CD4-positive, alpha-beta T cell treated with Interferon alpha-2 for 1 hour (primary cell): Measurements from ENCODE around the gene TM9SF1.
A peak's percentile ranks its signal among the peaks of the same experiment; 100 is the strongest.

Source experiments
- DNase-seq, 2 donors: peaks; one replicate each; pipeline ENCODE4 v3.0.0-alpha.2; 2020 to 2022

TM9SF1 gene

DNA sequence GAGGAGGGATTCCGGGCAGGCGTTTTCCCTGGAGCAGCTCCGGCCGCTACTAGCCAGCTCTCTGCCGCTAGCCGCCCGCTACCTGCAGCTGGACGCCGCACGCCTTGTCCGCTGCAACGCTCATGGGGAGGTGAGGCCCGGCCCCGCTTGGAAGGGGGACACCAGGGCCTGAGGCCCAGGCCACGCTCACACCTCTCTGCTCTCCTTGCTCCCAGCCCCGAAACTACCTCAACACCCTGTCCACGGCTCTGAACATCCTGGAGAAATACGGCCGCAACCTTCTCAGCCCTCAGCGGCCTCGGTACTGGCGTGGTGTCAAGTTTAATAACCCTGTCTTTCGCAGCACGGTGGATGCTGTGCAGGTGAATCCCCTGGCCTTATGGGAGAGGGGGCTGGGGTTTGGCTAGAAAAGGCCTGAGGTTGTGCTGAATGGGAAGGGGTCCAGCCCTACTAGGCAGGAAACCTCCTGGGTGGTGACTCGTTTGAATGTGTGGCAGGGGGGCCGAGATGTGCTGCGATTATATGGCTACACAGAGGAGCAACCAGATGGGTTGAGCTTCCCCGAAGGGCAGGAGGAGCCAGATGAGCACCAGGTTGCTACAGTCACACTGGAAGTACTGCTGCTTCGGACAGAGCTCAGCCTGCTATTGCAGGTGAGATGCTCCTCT is 47.3 kb downstream of the TM9SF1 start:
- no peak for DNase-seq

DNA sequence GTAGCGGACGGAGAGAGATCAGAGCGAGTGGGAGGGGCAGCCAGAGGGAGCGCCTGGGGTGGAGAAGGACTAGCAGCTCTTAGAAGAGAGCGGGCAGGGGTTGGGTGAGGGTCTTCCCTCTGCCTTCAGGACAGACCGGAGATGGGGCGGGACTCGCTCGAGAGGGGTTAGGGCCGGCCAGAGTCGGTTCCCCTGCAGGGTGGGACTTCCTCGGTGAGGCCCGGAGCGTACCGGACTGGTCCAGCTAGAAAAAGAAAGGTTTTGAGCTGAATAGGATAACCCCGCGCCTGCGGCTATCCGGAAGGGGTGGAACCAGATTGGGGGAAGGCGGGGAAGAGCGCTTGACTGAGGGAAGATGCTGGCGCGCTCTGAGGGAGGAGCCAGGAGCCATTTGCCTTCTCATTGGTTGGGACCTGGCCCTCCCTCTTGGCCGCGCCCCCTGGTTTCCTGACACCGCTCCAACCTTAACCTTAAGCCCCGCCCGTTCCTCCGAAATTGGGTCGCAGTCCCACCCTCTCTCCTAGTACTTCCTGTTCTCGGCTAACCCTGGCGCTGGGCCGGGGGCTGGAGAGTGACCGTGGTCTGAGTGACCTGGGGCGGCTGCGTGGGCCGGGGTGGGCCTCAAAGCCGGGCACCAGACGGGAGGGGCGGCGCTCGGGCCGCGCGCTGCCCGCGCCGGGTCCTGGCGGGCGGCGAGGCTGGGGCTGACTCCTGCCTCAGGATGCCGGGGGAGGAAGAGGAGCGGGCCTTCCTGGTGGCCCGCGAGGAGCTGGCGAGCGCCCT is 48.1 kb downstream of the TM9SF1 start, which contains the start of gene RNF31:
TSS of gene RNF31 (plus strand) at position 521 of the 783 bp plus-strand sequence. CDS start at position 722, 201 bp downstream.
- peak; percentile 97 to 98 for DNase-seq

DNA sequence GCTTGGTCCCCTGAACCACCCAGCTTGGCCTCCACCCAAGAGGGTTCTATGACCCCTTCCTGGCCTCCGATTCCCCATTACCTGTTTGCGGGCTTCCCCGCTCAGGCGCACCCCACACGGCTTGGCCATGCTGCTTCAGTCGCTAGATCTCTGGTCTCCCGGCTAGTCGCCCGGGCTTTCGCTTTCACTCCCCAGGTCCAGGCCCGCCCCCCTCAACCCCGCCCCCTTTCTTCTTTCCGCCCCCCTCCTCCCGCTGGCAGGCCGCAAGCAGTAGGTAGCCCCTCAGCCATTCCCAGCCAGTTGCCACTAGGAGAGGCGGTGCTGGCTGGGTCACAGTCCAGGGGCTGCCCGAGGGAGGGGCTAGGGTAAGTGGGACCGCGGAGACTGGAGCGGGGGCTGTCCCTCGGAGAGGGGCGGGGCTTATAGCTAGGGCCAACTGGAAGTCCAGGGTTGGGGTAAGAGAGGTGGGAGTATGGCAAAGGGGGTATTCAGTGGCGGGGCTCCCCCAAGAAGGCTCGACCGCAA is 48.7 kb downstream of the TM9SF1 start, which contains the start of gene PSME2:
TSS of gene PSME2 (minus strand) at position 158 of the 525 bp plus-strand sequence. CDS start at position 129, 29 bp downstream.
- peak; percentile 91 to 92 for DNase-seq

DNA sequence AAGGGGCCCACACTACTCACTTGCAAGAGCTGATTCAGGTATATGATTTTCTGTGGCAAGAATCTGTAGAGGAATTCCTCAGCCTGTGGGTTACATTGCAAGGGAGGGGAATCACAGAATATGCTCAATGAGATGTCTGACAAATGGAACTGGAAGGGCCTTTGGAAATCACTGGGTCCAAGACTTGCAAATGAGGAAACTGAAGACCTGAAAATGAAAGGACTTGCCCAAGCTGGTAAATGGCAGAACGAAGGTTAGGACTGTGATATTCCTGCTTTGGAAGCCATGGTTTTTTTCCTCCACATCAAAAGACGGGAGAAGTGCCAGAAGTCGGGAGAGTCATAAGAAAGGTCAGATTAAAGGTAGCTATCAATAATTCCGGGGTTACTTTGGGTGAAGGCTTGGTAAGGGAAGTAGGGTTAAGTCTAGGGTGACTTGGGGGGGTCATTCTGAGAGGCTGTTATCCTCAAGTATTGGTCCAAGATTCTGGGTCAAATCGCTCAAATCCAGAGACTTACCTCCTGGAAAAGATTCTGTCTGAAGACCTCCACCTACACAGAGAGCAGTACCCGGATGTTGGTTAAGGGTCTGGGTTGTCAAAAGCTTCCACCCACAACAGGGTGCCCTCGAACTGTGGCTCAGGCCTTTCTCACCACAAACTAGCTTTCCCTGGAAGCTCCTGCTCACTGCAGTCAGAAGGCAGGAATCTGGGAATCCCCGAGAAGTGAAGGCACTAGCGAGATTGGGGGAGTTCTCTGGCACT is 49.4 kb downstream of the TM9SF1 start:
- no peak for DNase-seq

DNA sequence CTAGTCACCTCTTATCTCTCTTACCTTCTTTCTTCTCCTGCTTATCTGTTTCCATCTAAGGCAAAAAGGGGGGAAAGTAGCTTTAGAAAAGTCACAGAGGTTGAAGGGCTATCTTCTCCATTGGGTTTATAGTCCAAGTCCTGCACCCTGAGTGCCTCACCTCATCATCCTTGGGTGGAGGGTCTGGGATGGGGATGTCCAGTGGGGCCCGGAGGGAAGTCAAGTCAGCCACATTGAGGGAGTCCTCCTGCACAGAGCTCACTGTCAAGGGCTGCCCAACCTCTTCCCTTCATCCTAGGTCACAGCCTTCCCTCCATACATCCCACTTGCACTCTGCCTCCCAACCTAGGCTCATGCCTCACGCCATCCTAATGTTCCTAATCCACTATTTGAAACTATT is 50.0 kb downstream of the TM9SF1 start:
- no peak for DNase-seq

DNA sequence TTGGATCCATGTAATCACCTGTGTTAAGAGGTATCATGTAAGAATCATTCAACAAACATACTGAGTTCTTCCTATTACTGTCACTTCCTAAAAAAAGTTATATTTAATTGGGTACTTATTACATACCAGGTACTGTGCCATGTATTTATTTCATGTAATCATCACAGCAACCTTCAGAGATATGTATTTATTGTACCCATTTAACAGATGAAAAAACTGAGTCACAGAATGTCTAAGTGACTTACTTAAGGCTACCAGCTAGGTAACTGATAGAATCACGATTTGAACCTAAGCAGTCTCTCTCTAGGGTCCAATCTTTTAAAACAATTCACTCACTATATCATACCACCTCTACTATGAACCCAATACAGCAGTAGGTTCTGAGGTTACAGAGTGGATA is 50.8 kb downstream of the TM9SF1 start:
- no peak for DNase-seq

GRCh38 chr14:24143511-24143910 is 51.7 kb downstream of the TM9SF1 start:
- no peak for DNase-seq

DNA sequence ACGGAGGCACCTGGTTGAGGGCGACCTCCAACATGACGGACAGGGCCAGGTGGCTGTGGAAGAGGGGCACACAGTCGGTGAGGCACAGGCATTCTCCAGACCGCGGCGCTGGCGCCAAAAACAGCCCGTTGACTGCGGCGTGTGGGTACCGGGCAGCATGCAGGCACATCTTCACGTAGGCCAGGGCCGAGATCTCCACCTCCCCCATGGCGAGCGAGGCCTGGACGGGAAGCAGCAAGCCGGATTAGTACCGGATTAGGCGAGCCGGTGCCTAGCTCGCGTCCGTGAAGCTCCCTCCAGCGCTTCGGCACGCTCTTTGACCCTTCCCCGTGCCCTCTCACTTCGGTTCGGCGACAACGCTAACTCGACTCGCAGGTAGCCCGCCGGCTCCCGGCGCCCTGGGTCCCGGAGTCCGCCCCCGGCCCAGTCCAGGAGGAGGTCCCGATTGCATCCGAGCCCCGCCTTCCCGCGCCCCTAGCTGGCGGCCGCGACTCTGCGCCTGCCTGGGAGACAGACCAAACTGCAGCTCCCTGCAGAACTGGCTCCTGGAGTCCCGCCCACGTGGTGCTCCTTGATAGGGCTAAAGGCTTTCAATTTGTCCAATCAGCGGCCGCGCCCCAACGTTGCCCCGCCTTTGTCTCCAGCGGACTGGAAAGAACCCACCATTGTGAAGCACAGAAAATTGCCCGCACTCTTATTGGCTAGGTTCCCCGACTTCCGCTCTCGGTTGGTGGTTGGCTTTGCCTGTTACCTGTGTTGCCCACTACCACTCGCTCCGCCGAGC is 54.0 kb downstream of the TM9SF1 start, which contains the start of gene EMC9:
TSS of gene EMC9 (minus strand) at position 495 of the 784 bp plus-strand sequence. CDS start at position 208, 287 bp downstream.
- DNase-seq, result peak; percentile 99 to 100

- peak in 1 of 2 donors; percentile 30 for DNase-seq
These were observed 55.8 kb downstream of the TM9SF1 start for GRCh38 chr14:24139272-24139934.
